Mesenchymal stem cell (in vitro differentiated cells and primary cell): ENCODE measurements around the gene OR56A1. TPM values are rescaled to one million over a fixed set of nuclear protein-coding genes. Genes with fewer than 3 reads are reported as not detected.

Experiments
- DNase-seq: peaks from one replicate; pipeline ENCODE4 v3.0.0-alpha.2; 2013
- H2AFZ ChIP-seq: one replicate; pipeline ENCODE4 v1.6.1; 2013; ENCODE audit warnings: low read depth, mild to moderate bottlenecking, control low read depth, inconsistent platforms, low read length, moderate library complexity
- H2AK5ac ChIP-seq: 2 replicates; pipeline ENCODE4 v1.6.1; 2013; ENCODE audit warnings: low read length, moderate library complexity, mild to moderate bottlenecking, inconsistent platforms; ENCODE audit not compliant: severe bottlenecking
- H2BK120ac ChIP-seq: one replicate; pipeline ENCODE4 v1.6.1; 2013; ENCODE audit warnings: low read depth, mild to moderate bottlenecking, inconsistent platforms, low read length, moderate library complexity
- H2BK12ac ChIP-seq, 2 experiments: one replicate each; pipeline ENCODE4 v1.6.1; 2013; ENCODE audit warnings: inconsistent platforms in 2 of 2, low read length in 2 of 2, mild to moderate bottlenecking in 2 of 2, moderate library complexity in 2 of 2, control low read depth in 1 of 2
- H2BK15ac ChIP-seq: one replicate; pipeline ENCODE4 v1.6.1; 2013; ENCODE audit warnings: mild to moderate bottlenecking, low read depth, inconsistent platforms; ENCODE audit not compliant: poor library complexity, severe bottlenecking
- H2BK5ac ChIP-seq: 2 replicates; pipeline ENCODE4 v1.6.1; 2013; ENCODE audit warnings: low read depth, mild to moderate bottlenecking, low read length, control low read depth, inconsistent platforms; ENCODE audit not compliant: poor library complexity, severe bottlenecking
- H3K14ac ChIP-seq, 2 experiments: one replicate each; pipeline ENCODE4 v1.6.1; 2013; ENCODE audit warnings: inconsistent platforms in 2 of 2, low read length in 2 of 2, control low read depth in 1 of 2, mild to moderate bottlenecking in 1 of 2, moderate library complexity in 1 of 2
- H3K18ac ChIP-seq, 2 experiments: one replicate each; pipeline ENCODE4 v1.6.1; 2013; ENCODE audit warnings: inconsistent platforms in 2 of 2, low read length in 2 of 2, control low read depth in 1 of 2, low read depth in 1 of 2, mild to moderate bottlenecking in 1 of 2
- H3K23ac ChIP-seq, 2 experiments: one replicate each; pipeline ENCODE4 v1.6.1; 2013; ENCODE audit warnings: inconsistent platforms in 2 of 2, low read length in 2 of 2, mild to moderate bottlenecking in 2 of 2, moderate library complexity in 2 of 2, control low read depth in 1 of 2
- H3K27ac ChIP-seq: 2 replicates; pipeline ENCODE4 v1.5.1; 2013; ENCODE audit warnings: mild to moderate bottlenecking, moderate library complexity, low read length, control low read depth, inconsistent platforms; ENCODE audit not compliant: poor library complexity, severe bottlenecking
- H3K27me3 ChIP-seq, 2 experiments: 2 replicates each; pipeline versions ENCODE4 v1.6.1 to v1.7.0; 2013; ENCODE audit warnings: low read length in 2 of 2, mild to moderate bottlenecking in 2 of 2, moderate library complexity in 2 of 2, control low read depth in 1 of 2, inconsistent platforms in 1 of 2; ENCODE audit not compliant: control insufficient read depth in 1 of 2, insufficient read depth in 1 of 2
- H3K36me3 ChIP-seq, 2 experiments: 2 replicates each; pipeline versions ENCODE4 v1.6.1 to v1.7.0; 2013; ENCODE audit warnings: low read length in 2 of 2, control low read depth in 1 of 2, inconsistent platforms in 1 of 2, low read depth in 1 of 2, mild to moderate bottlenecking in 1 of 2; ENCODE audit not compliant: insufficient read depth in 2 of 2, control insufficient read depth in 1 of 2
- H3K4ac ChIP-seq, 2 experiments: one replicate each; pipeline ENCODE4 v1.6.1; 2013; ENCODE audit warnings: inconsistent platforms in 2 of 2, low read length in 2 of 2, mild to moderate bottlenecking in 2 of 2, moderate library complexity in 2 of 2, control low read depth in 1 of 2, low read depth in 1 of 2
- H3K4me1 ChIP-seq: 2 replicates; pipeline ENCODE4 v1.6.1; 2013; ENCODE audit warnings: low read depth, low read length, control low read depth; ENCODE audit not compliant: control insufficient read depth, insufficient read depth
- H3K4me2 ChIP-seq: 2 replicates; pipeline ENCODE4 v1.6.1; 2013; ENCODE audit warnings: low read length, mild to moderate bottlenecking, inconsistent platforms; ENCODE audit not compliant: poor library complexity, severe bottlenecking
- H3K4me3 ChIP-seq, 2 experiments: 2 replicates each; pipeline versions ENCODE4 v1.5.1 to v1.7.0; 2013; ENCODE audit warnings: low read length in 2 of 2, mild to moderate bottlenecking in 2 of 2, control low read depth in 1 of 2, low read depth in 1 of 2; ENCODE audit not compliant: insufficient read depth in 1 of 2
- H3K79me1 ChIP-seq: replicated peaks from 2 replicates; pipeline ENCODE4 v1.6.1; 2013; ENCODE audit warnings: mild to moderate bottlenecking, control low read depth, low read length, inconsistent platforms; ENCODE audit not compliant: poor library complexity, severe bottlenecking
- H3K9ac ChIP-seq: 2 replicates; pipeline ENCODE4 v1.7.0; 2013; ENCODE audit warnings: mild to moderate bottlenecking, low read length, moderate library complexity
- H3K9me3 ChIP-seq: 2 replicates; pipeline ENCODE4 v1.7.0; 2013; ENCODE audit warnings: mild to moderate bottlenecking, low read length; ENCODE audit not compliant: control insufficient read depth
- H4K8ac ChIP-seq: one replicate; pipeline ENCODE4 v1.6.1; 2013; ENCODE audit warnings: inconsistent platforms, mild to moderate bottlenecking, low read length, moderate library complexity
- H4K91ac ChIP-seq: one replicate; pipeline ENCODE4 v1.6.1; 2013; ENCODE audit warnings: mild to moderate bottlenecking, low read length, inconsistent platforms
- WGBS: methylation state at CpG from one replicate; pipeline ENCODE4 v1.1.7; 2013; ENCODE audit warnings: mixed read lengths; 5-methylcytosine and 5-hydroxymethylcytosine counted together
- small RNA-seq: library from polyadenylated mRNA; stranded (forward); fragments of <200 nt; extraction: miRNeasy Mini kit (QIAGEN cat#:217004); gene quantifications from one replicate; pipeline ENCODE3, GENCODE V24; 2013; ENCODE audit warnings: low read depth

The OR56A1 gene

DNA sequence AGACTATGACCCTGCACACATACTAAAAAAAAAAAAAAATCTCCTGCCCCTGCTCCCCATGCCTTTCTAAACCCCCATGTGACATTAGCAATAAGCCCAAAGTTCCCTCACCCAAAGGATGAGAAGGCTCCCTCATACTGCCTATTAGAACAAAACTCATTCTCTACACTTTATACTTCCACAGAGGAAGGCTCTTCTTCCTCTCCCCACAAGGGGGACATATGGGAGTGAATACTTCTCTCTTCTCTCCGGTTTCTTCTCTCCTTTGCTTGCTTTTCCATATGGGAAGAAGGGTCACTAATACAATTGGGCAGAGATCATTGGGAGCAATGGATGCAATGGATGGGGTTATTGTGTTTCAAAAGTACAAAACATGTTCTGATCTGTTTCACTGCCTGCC, 47.1 kb downstream of the OR56A1 start:
- H3K4ac ChIP-seq: no peak overlapping the region
- H3K4me2 ChIP-seq: no peak overlapping the region
- no peak overlapping the region for H4K8ac ChIP-seq
- H2BK5ac ChIP-seq: no peak overlapping the region
- H3K9ac ChIP-seq: no peak overlapping the region
- H2BK15ac ChIP-seq: no peak overlapping the region
- no peak overlapping the region for H2BK12ac ChIP-seq
- no peak for DNase-seq
- no peaks in the 10 kb centered on the region for H3K79me1 ChIP-seq
- H4K91ac ChIP-seq: no peak overlapping the region
- no peak overlapping the region for H3K27ac ChIP-seq
- H3K14ac ChIP-seq: no peak overlapping the region
- H3K27me3 ChIP-seq: peaks cover 0 to 3% of the 10 kb centered on the region in 2 experiments
- no peak overlapping the region for H3K18ac ChIP-seq
- no peak overlapping the region for H3K23ac ChIP-seq
- no peaks in the 10 kb centered on the region for H3K4me1 ChIP-seq
- H3K4me3 ChIP-seq: no peak overlapping the region
- peaks cover 8% of the 10 kb centered on the region for H3K9me3 ChIP-seq
- no peak overlapping the region for H2BK120ac ChIP-seq
- no peak overlapping the region for H2AK5ac ChIP-seq
- no peaks in the 10 kb centered on the region for H3K36me3 ChIP-seq
- H2AFZ ChIP-seq: no peak overlapping the region
- no CpG with 5 or more reads among the region's 1 CpG for WGBS

DNA sequence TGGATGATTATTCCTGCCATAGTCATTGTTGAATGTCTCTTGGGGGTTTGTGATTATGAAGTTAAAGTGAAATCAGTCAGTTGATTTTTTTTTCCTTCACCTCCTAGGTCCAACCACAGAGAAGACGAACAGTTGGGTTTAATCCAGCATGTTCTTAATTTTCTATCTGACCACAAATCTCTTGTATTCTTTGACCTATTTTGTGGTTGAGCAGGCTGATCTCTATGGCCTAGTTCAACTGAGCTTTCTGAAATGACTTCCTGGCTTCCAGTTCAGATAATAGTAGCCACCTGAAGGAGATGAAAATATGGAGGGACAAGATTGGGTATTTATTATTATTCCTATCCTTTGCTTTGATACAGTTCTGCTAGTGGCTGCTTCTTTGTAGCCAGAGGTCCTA, 57.0 kb downstream of the OR56A1 start:
- Histone ChIP-seq H2BK15ac (no peak overlapping the region), H3K14ac (no peak overlapping the region), H3K23ac (no peak overlapping the region), H2BK120ac (no peak overlapping the region), H4K91ac (no peak overlapping the region), H3K27me3 (no peaks in the 10 kb centered on the region), H3K18ac (no peak overlapping the region), H3K4me1 (no peaks in the 10 kb centered on the region), H4K8ac (no peak overlapping the region), H3K79me1 (no peaks in the 10 kb centered on the region), H3K4me2 (no peak overlapping the region), H3K36me3 (no peaks in the 10 kb centered on the region), H3K27ac (no peak overlapping the region), H3K9me3 (peaks cover 3% of the 10 kb centered on the region), H2AK5ac (no peak overlapping the region), H3K9ac (no peak overlapping the region), H3K4ac (no peak overlapping the region), H2BK12ac (no peak overlapping the region), H2BK5ac (no peak overlapping the region), H2AFZ (no peak overlapping the region), H3K4me3 (no peak overlapping the region)
- WGBS: no CpG with 5 or more reads among the region's 1 CpG
- DNase-seq: no peak

Small RNA genes within 50 kb of the gene (small RNA-seq; reads per million reads assigned to genes)
- gene RNA5SP329: not detected
